Muscle layer of duodenum (tissue), 2 donors: ENCODE results near the gene ZFAND3.

ENCODE experiments used
- H3K27ac ChIP-seq: one replicate; pipeline ENCODE4 v1.7.0; 2013; ENCODE audit warnings: mild to moderate bottlenecking, low read length
- H3K27me3 ChIP-seq: one replicate; pipeline ENCODE4 v1.7.0; 2013; ENCODE audit warnings: low read depth, mild to moderate bottlenecking, control low read depth, low read length
- H3K36me3 ChIP-seq, 2 donors: one replicate each; pipeline ENCODE4 v1.7.0; 2013; ENCODE audit warnings: low read length in 2 of 2, control low read depth in 1 of 2, mild to moderate bottlenecking in 1 of 2; ENCODE audit not compliant: insufficient read depth in 2 of 2, control insufficient read depth in 1 of 2
- H3K4me1 ChIP-seq, 2 donors: one replicate each; pipeline ENCODE4 v1.7.0; 2013; ENCODE audit warnings: low read length in 2 of 2, mild to moderate bottlenecking in 2 of 2, control low read depth in 1 of 2, moderate library complexity in 1 of 2; ENCODE audit not compliant: insufficient read depth in 2 of 2, control insufficient read depth in 1 of 2
- H3K4me3 ChIP-seq, 2 donors: one replicate each; pipeline ENCODE4 v1.7.0; 2013; ENCODE audit warnings: low read length in 2 of 2, low read depth in 1 of 2, mild to moderate bottlenecking in 1 of 2
- H3K9me3 ChIP-seq, 2 donors: one replicate each; pipeline ENCODE4 v1.7.0; 2013; ENCODE audit warnings: low read length in 2 of 2, control low read depth in 1 of 2, mild to moderate bottlenecking in 1 of 2; ENCODE audit not compliant: control insufficient read depth in 1 of 2
- donor health status: healthy.

ZFAND3 gene

GRCh38 chr6:37928217-37928616 lies 108.7 kb downstream of the ZFAND3 start:
- H3K4me3 ChIP-seq = no peak overlapping the region
- peaks cover 5 to 21% of the 10 kb centered on the region in 2 donors for H3K4me1 ChIP-seq
- no peaks in the 10 kb centered on the region for H3K36me3 ChIP-seq
- H3K27me3 ChIP-seq = no peaks in the 10 kb centered on the region
- no peaks in the 10 kb centered on the region for H3K9me3 ChIP-seq
- no peak overlapping the region for H3K27ac ChIP-seq

GRCh38 chr6:37930288-37930971 lies 110.9 kb downstream of the ZFAND3 start:
- Histone ChIP-seq H3K27me3 (no peaks in the 10 kb centered on the region), H3K9me3 (no peaks in the 10 kb centered on the region), H3K27ac (peak overlapping the region; percentile 9), H3K36me3 (no peaks in the 10 kb centered on the region), H3K4me1 (peaks cover 6 to 22% of the 10 kb centered on the region in 2 donors), H3K4me3 (no peak overlapping the region)

GRCh38 chr6:37931066-37931465 lies 111.5 kb downstream of the ZFAND3 start:
- Histone ChIP-seq H3K9me3 (no peaks in the 10 kb centered on the region), H3K4me1 (peaks cover 6 to 22% of the 10 kb centered on the region in 2 donors), H3K27ac (peak overlapping the region; percentile 9)

DNA sequence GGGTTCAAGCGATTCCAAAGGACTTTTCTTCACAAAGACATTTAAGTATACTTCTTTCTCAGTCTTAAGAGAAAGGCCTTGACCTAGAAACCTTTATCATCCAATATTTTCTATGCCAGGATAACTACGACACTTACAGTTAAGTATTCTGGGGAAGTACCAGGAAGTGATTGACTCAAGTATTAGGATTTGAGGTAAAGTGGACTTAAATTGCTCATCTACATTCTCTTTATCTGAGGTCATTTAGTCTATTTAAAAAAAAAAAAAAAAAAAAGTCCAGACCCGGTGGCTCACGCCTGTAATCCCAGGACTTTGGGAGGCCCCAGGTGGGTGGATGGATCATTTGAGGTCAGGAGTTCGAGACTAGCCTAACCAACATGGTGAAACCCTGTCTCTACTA lies 114.7 kb downstream of the ZFAND3 start:
- Histone ChIP-seq H3K4me1 (peaks cover 11 to 28% of the 10 kb centered on the region in 2 donors), H3K27me3 (no peaks in the 10 kb centered on the region), H3K36me3 (no peaks in the 10 kb centered on the region), H3K27ac (no peak overlapping the region), H3K4me3 (no peak overlapping the region), H3K9me3 (no peaks in the 10 kb centered on the region)

More at GRCh38 chr6:37931066-37931465, 111.5 kb downstream of the ZFAND3 start:
- Histone ChIP-seq H3K4me3 (no peak overlapping the region), H3K36me3 (no peaks in the 10 kb centered on the region), H3K27me3 (no peaks in the 10 kb centered on the region)

GRCh38 chr6:37936150-37936549 lies 116.6 kb downstream of the ZFAND3 start:
- Histone ChIP-seq H3K4me1 (peaks cover 11 to 38% of the 10 kb centered on the region in 2 donors), H3K27me3 (no peaks in the 10 kb centered on the region)

DNA sequence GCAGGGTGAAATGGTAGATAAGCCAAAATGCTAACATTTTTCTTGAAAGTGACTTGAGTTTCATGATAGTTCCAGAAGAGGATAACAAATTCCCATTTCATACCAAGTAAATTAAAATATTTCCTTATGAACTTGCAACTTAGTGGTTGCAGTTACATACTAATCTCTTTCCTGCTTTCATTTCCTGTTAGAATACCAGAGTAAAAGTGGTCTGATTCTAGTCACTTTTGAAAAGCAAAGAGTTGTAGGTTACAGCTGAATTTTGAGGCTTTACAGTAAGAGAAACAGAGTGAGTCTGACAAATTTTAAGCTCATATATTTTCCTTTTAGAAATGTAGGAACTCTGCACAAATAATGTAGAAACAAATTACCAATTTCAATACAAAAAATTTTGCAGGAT lies 117.4 kb downstream of the ZFAND3 start:
- Histone ChIP-seq H3K27ac (no peak overlapping the region), H3K4me1 (peaks cover 16 to 38% of the 10 kb centered on the region in 2 donors), H3K4me3 (no peak overlapping the region), H3K9me3 (no peaks in the 10 kb centered on the region), H3K36me3 (no peaks in the 10 kb centered on the region), H3K27me3 (no peaks in the 10 kb centered on the region)

More at GRCh38 chr6:37936150-37936549, 116.6 kb downstream of the ZFAND3 start:
- H3K4me3 ChIP-seq = no peak overlapping the region
- no peak overlapping the region for H3K27ac ChIP-seq
- H3K36me3 ChIP-seq = no peaks in the 10 kb centered on the region
- no peaks in the 10 kb centered on the region for H3K9me3 ChIP-seq

DNA sequence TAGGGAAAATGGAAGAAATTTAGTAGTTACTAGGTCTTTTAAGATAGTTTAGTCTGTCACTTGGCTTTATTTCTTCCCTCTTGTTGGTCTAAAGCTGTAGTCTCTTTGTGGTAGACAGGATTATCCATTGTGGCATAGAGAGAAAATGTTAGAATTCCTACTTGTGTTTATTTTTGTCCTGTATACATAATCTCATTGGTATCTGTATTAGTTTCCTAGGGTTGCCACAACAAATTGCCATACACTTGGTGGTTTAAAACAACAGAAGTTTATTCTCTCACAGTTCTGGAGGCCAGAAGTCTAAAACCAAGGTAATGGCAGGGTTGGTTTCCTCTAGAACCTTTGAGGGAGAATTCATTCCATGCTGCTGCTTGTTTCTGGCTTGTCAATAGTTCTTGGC lies 119.4 kb downstream of the ZFAND3 start:
- no peaks in the 10 kb centered on the region for H3K36me3 ChIP-seq
- H3K4me3 ChIP-seq = no peak overlapping the region
- H3K9me3 ChIP-seq = no peaks in the 10 kb centered on the region
- no peaks in the 10 kb centered on the region for H3K27me3 ChIP-seq
- peaks cover 14 to 43% of the 10 kb centered on the region in 2 donors for H3K4me1 ChIP-seq
- H3K27ac ChIP-seq = no peak overlapping the region

DNA sequence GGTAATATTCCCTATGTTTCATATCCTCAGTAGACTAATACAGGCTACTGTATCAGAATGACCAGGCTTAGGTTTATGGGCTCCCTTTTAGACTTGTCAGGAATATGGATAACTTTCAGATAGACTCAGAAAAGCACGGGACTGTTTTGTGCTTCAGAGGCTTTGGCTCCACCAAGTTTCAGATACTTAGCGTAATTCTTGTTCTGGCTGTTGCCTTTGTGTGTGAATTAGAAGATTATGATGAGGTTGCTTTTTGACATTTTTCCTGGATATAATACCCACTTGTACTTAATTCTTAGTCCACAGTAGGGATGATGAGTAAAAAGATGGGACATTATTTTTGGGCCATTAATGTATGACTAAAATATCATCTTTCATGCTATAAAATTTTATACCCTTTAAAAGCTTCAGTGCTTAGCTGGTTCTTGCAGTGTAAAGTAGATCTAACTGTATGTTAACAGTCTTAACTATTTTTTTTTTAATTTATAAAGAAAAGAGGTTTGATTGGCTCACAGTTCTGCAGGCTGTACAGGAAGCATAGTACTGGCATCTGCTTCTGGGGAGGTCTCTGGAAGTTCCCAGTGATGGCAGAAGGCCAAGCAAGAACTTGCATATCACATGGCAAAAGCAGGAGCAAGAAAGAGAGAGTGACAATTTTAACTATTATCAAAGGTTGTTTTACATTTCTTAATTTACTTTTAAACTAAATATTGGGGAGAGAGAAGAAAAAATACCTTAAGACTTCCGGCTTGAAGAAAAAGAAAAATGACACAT lies 120.7 kb downstream of the ZFAND3 start:
- H3K27me3 ChIP-seq = no peaks in the 10 kb centered on the region
- H3K9me3 ChIP-seq = no peaks in the 10 kb centered on the region
- H3K36me3 ChIP-seq = no peaks in the 10 kb centered on the region
- no peak overlapping the region for H3K4me3 ChIP-seq
- no peak overlapping the region for H3K27ac ChIP-seq
- H3K4me1 ChIP-seq = peaks cover 14 to 43% of the 10 kb centered on the region in 2 donors

- Histone ChIP-seq H3K27ac (no peak overlapping the region), H3K9me3 (no peaks in the 10 kb centered on the region), H3K27me3 (no peaks in the 10 kb centered on the region), H3K36me3 (no peaks in the 10 kb centered on the region), H3K4me1 (peaks cover 10 to 51% of the 10 kb centered on the region in 2 donors), H3K4me3 (no peak overlapping the region)
Measured at GRCh38 chr6:37941871-37942270, 122.3 kb downstream of the ZFAND3 start.

DNA sequence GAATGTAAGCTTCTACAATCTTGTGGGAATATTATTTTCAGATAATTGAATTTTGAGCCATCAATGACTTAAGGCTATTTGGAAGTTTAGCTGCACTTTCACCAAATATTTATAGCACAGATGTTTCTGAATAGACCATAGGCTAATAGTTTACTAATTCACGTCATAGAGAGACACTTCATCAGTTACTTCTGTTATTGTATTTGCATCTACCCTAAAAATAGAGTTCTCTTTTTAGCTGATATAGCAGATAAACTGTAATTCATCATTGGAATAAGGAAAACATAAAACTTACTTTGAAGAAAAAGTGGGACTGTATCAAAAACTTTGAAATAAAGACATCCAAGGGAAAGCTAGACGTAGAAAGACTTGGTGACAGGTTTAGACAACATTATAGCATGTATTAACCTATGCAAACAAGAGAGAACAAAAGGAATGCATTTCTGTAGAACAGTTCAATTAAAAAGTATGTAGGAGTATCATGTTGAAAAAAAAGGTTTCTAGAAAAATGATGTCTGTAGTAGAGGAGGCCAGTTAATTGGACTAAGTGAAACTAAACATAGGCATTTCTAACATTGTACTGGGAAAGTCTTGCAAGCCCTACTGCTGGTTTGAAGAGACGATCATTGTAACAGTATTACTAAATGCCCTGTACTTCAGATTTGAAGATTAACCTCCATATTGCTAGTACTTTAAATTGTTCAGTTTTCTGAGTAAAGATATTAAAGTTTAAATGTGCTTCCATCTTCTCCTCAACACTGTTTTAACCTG lies 123.3 kb downstream of the ZFAND3 start:
- H3K27me3 ChIP-seq = no peaks in the 10 kb centered on the region
- H3K36me3 ChIP-seq = no peaks in the 10 kb centered on the region
- no peak overlapping the region for H3K27ac ChIP-seq
- H3K4me3 ChIP-seq = no peak overlapping the region
- H3K4me1 ChIP-seq = peaks cover 9 to 58% of the 10 kb centered on the region in 2 donors
- H3K9me3 ChIP-seq = no peaks in the 10 kb centered on the region

GRCh38 chr6:37943436-37944058 lies 124.0 kb downstream of the ZFAND3 start:
- Histone ChIP-seq H3K4me3 (no peak overlapping the region), H3K27ac (no peak overlapping the region), H3K36me3 (no peaks in the 10 kb centered on the region), H3K9me3 (no peaks in the 10 kb centered on the region), H3K27me3 (no peaks in the 10 kb centered on the region), H3K4me1 (peaks cover 9 to 60% of the 10 kb centered on the region in 2 donors)
